Renal cortical epithelial cell (primary cell): ENCODE data around the gene GNAQ. TPM values are rescaled to one million over a fixed set of nuclear protein-coding genes. Genes with fewer than 3 reads are reported as not detected.

Source experiments
- DNase-seq: peaks from one replicate; pipeline ENCODE4 v3.0.0-alpha.2; 2011; ENCODE audit warnings: low read depth
- total RNA-seq: library from RNA; depleted of rRNA; stranded (reverse); fragments of >200 nt; gene quantifications from 2 replicates; pipeline ENCODE4 v1.2.3, GENCODE V29; 2014

GNAQ gene
- total RNA-seq, 1 donor from 2014 or later, result 65.6 TPM

DNA sequence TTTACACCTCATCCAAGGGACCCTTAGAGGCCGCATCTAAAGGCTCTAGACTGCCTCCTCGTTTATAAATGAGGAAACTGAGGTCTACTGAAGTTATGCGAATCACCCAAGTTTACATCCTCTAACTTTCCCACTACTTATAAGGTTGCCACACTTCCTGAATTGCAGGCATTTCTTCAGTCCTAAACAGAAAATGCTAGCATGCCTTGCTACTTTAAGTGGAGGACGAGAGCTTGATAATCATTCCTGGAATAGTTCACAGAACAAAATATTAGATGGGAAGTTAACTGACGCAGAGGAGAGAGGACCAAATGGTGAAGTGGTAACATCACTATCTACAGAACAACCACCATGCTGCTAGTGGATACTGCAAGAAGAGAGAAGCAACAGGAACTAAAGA lies 85.8 kb downstream of the GNAQ start:
- no peak for DNase-seq

DNA sequence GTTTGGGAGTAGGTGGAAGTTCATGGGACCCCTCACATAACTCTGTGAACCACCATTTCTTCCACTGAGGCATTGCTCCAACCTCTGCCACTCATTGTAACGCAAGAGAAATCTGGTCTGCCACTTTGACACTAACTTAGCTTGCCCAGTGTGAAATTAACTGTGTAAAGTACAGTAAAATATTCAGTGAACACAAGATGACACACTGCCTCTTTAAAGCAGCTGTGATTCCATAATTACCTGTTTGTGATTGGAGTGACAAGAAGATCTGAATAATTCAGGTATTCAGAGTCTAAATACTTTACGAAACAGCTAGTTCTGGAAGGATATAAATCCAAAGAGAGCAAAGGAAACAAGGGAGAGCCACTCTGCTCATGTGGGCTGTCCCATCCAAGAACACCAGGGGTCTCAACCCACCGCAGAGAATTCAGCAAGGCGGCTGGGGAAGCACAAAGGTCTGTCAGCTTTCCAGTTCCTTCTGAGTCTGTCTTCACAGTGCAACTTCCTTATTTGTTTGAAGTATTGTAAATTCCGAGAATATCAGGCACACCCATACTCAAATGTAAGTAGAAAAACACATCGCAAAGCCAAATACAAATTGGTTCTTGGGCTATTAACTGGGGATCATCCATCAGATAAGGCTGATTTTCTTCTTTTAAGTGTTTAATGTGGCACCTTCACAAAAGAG lies 86.9 kb downstream of the GNAQ start:
- DNase-seq, result no peak

DNA sequence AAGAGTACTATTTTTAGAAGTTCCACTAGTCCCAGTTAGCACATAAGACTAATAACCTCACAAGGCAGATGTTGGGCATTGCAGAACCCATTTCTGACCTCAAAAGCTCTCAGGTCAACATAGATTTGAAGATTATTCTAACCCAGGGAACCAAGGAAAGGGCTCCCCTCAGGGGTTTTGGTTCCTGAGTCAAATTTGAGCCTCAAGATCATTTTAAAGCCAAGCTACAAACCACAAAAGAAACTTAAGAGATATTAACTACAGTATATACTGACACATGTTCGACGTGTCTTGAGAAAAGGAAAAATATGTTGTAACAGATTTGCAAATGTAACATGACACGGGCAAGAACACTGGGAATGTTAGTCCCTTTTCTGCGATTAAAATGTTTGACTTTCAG lies 88.6 kb downstream of the GNAQ start:
- no peak for DNase-seq

DNA sequence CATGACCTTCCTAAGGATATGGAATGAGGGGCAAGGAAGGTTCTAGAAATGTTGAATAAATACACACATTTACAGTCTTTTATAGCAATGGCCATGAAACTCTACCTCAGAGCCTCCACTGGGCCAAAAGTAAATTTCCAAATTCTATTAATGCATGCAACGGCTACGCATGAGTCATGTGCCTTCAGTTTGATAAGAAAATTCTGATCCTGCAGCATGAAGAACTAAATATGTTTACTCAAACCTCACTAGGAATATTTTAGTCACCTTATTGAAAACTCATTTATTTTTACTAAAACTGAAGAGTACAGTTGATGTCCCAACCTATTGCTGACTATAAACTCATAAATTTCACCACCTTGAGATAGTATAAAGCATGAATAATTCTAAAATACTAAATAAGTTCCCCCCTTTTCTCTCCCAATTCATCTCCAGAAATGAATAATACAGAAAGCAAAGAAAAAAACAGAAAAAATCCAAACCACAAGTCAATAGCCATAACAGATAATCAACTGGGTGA lies 92.4 kb downstream of the GNAQ start:
- DNase-seq, result no peak

DNA sequence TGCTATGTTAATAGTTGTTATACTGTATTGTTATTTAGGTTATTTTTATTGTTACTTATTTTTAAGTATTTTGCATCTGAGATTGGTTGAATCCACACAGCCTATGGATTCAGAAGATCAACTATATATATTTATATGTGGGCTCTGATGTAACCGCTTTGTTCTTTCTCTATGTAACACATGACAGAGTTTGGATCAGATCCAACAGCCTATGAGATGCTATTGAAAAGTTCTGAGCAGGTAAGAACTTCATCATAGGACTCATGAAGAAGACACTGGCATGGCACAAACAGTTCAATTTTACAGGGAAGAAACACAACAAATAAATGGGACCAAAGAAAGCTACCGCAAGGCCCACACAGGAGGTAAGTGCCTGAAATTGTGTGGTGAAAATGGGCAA lies 93.4 kb downstream of the GNAQ start:
- no peak for DNase-seq

DNA sequence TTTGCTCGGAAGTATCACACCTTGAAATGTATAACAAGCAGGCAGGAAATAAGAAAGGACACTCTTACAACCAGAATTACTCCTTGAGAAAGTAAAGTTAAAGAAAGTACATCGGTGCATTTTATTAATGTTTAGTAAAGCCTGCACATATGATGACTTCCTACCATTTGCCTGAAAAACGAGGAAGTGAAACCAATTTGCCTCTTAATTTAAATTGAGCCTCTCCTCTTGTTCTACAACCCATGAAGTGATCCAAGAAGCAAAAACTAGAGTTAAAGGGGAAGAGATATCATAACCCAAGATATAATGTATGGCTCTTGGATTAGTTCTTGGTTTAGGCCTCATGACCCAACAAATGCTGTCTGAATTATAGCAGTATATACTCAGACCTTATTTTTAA lies 95.6 kb downstream of the GNAQ start:
- DNase-seq, result no peak

DNA sequence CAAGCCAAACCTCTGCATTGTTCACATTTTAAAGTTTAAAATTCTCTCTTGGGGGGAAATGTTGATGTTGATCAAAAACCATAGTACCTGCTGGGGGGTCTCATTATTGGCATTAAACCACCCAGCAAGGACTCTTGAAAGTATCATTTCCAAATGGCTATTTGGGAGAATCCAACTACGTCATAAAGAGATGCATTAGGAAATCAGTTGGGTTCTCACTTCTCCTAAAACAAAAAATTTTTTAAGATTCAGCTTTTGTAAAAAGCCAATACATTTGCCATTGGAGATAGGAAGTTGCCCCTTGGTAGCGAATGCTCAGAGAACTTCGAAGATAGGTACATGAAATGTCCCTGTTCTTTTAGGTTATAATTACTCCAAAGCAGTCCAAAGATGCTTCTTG lies 96.4 kb downstream of the GNAQ start:
- DNase-seq, result no peak

DNA sequence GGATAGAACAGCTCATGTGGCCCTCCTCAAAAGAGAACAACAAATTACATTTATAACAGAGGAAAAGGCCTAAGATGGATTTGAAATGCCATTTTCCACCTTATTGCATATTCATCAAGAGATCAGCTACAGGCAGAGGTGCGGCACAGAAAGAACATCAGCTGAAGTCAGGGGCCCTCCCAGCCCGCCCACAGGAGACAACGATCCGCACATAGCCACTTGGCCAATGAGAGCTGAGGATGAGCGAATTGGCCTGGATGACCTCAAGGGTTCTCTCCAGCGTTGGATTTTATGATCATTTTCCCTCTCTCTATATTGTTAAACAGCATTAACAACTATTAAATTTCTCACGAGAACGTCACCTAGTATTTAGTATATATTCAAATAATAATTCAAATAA lies 97.6 kb downstream of the GNAQ start:
- DNase-seq, result no peak

DNA sequence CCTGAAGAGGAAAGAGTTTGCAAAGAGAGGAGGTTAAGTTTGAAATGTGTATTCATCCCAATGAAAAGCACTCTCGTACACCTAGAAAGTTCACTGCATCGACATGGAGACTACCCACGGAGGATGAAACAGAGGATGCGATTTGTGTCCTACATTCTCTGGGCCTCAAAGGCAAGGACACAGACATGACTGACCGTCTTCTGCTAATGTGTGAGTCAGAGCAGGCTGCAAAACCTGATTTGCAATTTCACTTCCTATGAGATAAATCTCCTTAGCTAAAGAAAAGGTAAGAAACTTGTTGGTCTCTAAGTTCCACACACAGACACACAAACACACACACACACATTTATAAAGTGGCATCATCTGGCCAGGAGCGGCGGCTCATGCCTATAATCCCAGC lies 98.6 kb downstream of the GNAQ start:
- no peak for DNase-seq

DNA sequence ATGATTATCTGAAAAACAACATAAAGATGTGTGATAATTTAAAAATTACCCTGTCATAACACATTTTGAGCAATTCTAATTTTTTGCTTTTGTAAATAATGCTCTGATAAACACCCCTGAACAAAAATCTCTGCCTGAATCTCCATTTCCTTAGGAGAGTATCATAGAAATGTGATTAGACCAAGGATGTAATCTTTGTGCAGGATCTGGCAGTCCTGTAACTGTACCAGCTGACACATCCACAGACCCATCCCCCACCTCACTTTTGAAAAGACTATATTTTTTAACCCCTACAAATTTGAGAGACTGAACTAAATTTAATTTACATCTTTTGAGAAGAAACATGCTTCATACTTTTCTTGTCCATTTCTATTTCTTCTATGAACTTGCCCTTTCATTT lies 101.7 kb downstream of the GNAQ start:
- no peak for DNase-seq

DNA sequence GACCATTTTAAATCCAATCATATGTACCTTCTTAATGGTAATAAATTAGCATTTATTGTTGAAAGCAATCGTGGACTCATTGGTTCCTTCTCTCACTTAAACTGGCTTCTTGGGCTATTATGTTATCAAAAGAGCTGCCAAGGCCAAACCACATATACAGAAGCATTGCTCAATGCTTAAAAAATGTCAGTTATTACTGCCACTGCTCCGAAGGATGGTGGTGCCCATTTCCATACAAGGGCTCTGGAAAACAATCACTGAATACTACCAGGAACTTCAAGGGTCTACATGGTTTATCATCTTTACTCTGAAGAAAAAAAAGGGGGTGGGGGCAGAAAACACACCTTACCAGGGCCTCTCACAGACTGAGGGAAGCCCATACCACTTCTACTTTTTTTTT lies 104.3 kb downstream of the GNAQ start:
- peak; percentile 73 for DNase-seq

DNA sequence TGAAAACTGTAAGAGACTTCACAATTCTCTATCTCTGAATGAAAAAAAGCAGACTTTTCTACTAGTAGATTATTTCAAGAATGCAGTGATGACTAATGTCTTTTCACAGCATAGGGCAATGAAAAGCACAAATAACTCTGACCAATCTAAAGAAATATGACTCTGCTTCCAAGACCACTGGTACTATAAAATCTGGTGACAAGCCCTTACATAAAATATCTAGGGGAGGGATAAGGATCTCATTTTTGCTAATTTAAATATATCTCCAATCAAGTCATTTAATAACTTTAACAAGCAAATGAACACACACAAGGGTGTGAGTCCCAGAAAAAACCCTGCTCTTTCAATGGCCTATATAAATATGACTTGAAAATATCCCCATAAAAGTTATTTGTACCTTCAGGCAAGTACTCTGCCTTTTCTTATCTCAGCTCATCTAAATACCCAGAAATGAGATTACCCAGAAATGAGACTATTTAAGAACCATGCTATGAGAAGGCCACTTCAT lies 105.2 kb downstream of the GNAQ start:
- DNase-seq, result peak; percentile 88

DNA sequence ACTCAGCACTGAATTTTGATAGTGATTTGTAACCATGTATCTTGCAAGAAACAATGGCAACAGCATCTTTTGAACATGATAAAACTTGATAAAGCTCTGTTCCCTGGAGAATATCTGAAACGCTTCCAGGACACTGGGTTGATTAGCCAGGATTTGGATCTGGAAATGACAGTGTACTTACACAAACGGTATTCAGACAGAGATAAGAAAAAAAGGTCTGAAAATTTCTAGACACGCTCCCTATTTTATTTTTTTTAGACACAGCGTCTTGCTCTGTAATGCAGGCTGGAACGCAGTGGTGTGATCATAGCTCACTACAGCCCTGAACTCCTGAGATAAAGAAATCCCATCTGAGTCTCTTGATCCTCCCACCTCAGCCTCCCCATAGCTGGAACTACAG lies 109.0 kb downstream of the GNAQ start:
- DNase-seq, result no peak

DNA sequence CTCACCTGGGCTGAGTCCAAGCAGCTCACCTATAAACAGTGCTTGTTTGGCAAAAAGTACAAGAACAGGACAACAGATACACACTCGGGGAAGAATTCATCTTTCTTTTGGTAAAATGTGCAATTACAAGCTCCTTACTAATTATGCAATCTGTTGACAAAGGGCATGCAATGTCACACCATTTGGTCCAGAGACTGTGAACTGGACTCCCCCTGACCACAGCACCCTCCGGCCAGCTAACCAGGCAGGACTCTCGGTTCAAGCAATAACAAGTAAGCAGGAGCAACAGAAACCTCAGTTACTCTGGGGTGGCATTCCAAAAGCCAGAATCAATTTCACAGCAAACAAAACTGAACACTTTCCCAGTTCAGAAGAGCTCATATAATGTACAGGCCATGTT lies 113.8 kb downstream of the GNAQ start:
- peak; percentile 16 for DNase-seq

DNA sequence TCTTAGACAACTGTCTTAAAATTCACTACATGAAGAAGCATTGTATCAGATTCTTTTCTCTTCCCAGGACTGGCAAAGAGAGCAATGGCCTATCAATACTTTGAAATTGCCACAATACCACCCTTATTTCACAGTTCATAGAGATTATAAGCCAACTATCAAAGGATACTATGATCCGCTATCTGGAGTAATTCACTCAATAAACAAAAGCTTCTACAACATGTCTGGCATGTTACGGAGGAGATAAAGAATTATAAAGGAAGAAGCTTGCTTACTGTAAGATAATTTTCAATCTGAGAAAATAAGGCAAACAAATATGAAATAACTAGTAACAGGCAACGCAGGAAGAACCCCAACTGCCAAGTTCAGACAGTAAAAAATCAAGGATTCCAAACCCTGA lies 114.8 kb downstream of the GNAQ start:
- no peak for DNase-seq

DNA sequence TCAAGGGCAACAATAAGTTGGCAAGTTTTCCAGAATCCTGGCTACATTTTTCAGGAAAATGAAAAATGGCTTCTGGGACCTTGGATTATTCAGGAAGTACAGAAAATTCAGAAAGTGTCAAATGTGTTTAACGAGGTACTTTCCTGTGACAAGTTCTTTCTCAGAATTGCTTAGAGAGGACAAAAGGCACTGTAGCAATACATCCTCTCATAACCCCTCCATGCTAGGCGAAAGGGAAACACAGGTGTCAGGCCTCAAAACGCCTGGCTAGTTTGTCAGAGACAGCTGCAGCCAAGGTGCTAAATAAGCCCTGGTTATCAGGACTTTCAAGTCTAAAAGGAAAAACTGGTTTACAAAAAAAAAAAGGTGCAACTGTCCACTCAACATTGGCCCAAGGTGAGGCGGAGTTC lies 115.2 kb downstream of the GNAQ start:
- no peak for DNase-seq

DNA sequence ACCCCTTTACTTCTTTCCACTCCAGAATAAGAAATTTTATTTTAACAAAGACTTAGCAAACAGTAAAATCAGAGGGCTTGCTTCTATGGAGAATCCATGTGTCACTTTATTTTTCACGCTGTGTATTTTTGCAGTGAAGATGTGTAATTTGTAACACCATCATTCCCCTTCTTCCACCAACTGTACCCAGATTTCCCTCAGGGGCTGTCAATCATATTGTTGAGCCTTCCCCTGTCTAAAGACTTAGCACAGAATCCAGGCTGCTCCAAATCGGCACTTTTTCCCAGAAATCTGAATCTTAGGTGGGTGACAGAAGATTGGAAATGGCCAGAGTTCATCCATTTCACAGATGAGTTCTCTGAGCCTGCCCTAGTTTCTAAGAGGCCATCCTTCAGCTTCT lies 115.9 kb downstream of the GNAQ start:
- no peak for DNase-seq

DNA sequence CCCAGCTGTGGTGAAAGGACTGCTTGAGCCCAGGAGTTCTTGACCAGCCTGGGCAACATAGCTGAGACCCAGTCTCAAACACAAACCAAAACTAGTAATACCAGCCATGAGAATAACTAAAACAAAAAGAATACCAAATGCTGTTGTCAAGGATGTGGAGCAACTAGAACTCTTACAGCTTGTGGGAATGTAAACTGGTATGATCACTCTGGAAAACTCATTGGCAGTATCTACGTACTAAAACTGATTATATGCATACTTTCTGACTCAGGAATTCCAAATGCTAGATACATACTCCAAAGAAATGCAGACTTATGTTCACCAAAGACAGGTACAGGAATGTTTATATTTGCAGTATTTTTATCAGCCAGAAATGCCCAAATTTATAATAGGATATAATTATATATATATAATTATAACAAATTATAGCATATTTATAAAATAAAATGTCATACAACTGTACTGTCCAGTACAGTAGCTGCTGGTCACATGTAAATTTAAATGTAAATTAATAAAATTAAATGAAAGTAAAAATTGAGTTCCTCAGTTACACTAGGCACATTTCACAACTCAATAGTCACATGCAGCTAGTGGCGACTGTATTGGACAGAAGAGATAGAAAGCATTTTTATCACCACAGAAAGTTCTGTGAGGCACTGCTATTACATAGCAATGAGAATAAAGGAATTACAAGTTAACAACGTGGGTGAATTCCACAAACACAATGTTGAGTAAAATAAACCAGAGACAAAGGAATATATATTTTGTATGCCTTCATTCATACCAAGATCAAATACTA lies 118.5 kb downstream of the GNAQ start:
- peak; percentile 25 for DNase-seq

DNA sequence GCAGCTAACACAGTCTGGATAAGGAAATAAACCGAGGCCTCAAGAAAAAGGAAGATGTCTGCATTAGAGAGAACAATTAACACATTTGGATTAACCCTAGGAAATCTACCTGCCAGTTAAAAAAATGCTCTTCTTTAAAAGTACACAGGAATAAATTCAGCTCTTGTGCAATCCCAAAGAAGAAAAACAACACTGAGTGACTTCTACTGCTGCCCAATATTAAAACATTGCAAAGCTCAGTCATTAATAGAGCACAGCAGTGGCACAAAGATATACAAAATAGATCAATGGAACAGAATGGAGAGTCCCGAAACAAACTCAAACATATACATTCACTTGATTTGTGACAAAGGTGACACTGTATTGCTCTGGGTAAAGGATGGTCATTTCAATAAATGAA lies 119.7 kb downstream of the GNAQ start:
- peak; percentile 27 for DNase-seq

DNA sequence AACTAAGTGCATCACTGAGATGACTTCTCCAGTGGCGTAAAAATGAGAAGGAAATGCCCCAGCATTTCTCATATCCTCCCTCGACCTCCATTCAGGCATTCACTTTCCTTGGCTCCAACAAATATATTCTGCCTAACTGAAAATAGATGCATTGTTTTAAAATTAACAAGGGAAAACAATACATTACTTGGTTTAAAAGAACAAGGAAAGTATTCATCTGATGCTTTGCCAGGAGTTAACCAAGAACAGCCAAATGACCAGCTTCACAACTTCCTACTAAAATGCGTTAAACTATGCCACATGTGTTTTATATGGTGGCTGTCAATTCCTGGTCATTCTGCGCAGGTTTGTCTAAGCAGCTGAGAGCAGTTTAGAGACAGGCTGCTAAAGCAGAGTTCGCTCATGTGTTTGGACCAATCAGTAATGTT lies 121.4 kb downstream of the GNAQ start:
- DNase-seq, result no peak

DNA sequence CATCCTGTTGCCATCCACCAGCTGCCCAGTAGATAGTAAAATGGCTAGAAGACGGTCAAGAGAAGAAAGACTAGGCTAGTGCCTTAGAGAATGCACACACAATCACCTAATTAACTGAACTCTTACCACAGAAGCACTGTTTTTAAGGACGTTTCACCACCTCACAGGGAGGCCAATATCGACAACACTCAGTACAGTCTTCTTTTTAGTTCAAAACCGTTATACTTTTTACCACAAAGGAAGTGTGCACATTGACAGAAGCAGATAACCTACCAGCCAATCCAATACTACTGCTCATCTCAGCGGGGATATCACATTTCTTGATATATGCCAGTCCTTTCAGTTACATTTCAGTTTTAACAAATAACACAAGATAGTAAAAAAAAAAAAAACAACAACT lies 122.3 kb downstream of the GNAQ start:
- no peak for DNase-seq

DNA sequence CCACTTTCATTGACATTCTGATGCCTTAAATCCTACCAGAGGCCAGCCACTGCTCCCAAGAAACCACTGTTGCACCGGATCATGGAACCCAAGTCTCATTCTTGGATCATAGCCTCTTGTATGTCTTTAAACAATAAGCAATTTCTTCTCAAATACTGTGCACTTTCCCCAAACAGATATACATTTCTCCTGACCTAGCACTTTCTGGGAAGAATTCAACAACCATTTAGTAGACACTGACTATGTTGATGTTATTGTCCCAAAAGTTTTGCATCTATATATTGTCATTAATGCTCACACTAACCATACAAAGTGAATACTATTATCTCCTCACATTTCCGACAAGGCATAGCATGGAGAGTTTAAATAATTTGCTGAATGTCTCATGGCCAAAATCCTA lies 123.3 kb downstream of the GNAQ start:
- DNase-seq, result no peak

DNA sequence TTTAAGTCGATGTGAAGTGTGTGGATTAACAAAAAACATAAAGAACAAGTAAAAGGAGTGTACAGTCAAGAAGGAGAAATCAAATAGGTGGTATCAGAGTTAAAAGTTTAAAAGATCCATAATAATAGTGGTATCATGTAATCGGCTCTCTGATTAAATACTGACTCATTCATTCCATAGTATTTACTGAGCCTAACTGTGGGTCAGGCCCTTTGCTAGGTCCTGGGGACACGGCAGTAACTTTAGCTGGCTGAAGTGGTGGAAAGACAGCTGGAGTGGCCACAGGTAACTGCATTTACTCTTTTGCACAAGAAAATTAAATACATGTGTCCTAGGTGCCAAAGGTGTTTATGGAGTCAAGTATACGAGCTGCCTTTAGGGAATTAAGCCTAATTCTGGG lies 124.0 kb downstream of the GNAQ start:
- DNase-seq, result peak; percentile 13
